Endodermal cell (in vitro differentiated cells): ENCODE results near the gene ARHGAP25. TPM values are rescaled to one million over a fixed set of nuclear protein-coding genes. Genes with fewer than 3 reads are reported as not detected.

Experiments
- DNase-seq: peaks from one replicate; pipeline ENCODE4 v3.0.0-alpha.2; 2017
- H3K27ac ChIP-seq: 2 replicates; pipeline ENCODE4 v1.5.1; 2013; ENCODE audit warnings: mild to moderate bottlenecking, low read depth, low read length, moderate library complexity
- H3K27me3 ChIP-seq: 2 replicates; pipeline ENCODE4 v1.6.1; 2013; ENCODE audit warnings: mild to moderate bottlenecking, low read length, moderate library complexity; ENCODE audit not compliant: insufficient read depth, control insufficient read depth, poor library complexity, severe bottlenecking
- H3K36me3 ChIP-seq: 2 replicates; pipeline ENCODE4 v1.7.0; 2013; ENCODE audit warnings: mild to moderate bottlenecking, low read length, moderate library complexity; ENCODE audit not compliant: control insufficient read depth, insufficient read depth
- H3K4me1 ChIP-seq: one replicate; pipeline ENCODE4 v1.7.0; 2013; ENCODE audit warnings: low read length; ENCODE audit not compliant: control insufficient read depth, insufficient read depth
- H3K4me3 ChIP-seq: 2 replicates; pipeline ENCODE4 v1.5.1; 2013; ENCODE audit warnings: mild to moderate bottlenecking, low read length, moderate library complexity
- H3K9ac ChIP-seq: 2 replicates; pipeline ENCODE4 v1.6.1; 2013; ENCODE audit warnings: mild to moderate bottlenecking, low read length, moderate library complexity; ENCODE audit not compliant: poor library complexity, severe bottlenecking; ENCODE audit errors: extremely low read depth
- H3K9me3 ChIP-seq: 2 replicates; pipeline ENCODE4 v1.6.1; 2013; ENCODE audit warnings: mild to moderate bottlenecking, low read length, moderate library complexity; ENCODE audit not compliant: control insufficient read depth
- H3K27ac Mint-ChIP-seq: 2 replicates; pipeline ENCODE4 v1.8.0; 2020; ENCODE audit warnings: mixed read lengths
- H3K27me3 Mint-ChIP-seq: 2 replicates; pipeline ENCODE4 v1.8.0; 2021; ENCODE audit warnings: mild to moderate bottlenecking, mixed read lengths; ENCODE audit not compliant: insufficient read depth
- H3K36me3 Mint-ChIP-seq: 2 replicates; pipeline ENCODE4 v1.8.0; 2020; ENCODE audit warnings: low read depth, mixed read lengths
- H3K4me1 Mint-ChIP-seq: 2 replicates; pipeline ENCODE4 v1.8.0; 2020; ENCODE audit warnings: mixed read lengths
- H3K4me3 Mint-ChIP-seq: 2 replicates; pipeline ENCODE4 v1.8.0; 2020; ENCODE audit warnings: mild to moderate bottlenecking, moderate library complexity, mixed read lengths
- H3K9me3 Mint-ChIP-seq: 2 replicates; pipeline ENCODE4 v1.8.0; 2020; ENCODE audit warnings: mild to moderate bottlenecking, mixed read lengths
- WGBS, 2 experiments: methylation state at CpG; one replicate each; pipeline versions ENCODE4 v1.1.5 to v1.1.7; 2013; ENCODE audit warnings: missing lambda C conversion rate in 2 of 2, mixed read lengths in 1 of 2; ENCODE audit not compliant: insufficient coverage in 1 of 2, insufficient read length in 1 of 2; 5-methylcytosine and 5-hydroxymethylcytosine counted together
- total RNA-seq, 2 donors: library from RNA; stranded (reverse); fragmentation: NEBNext Ultra II Directional in 1 of 2; extraction: Animal tissue kit (Norgen Biotek cat#: 25700) in 1 of 2; gene quantifications; 2 replicates in 1 of 2; 3 replicates in 1 of 2; pipeline ENCODE4 v1.2.1, GENCODE V29; 2021
- TF ChIP-seq, protein P1 (sequence below): fragments of 200-600 bp; sonication (generic); conservative IDR thresholded peaks from 2 replicates; pipeline ENCODE4 v1.5.0; 2021; ENCODE audit warnings: antibody characterized with exemption, mild to moderate bottlenecking

ARHGAP25 gene
- total RNA-seq, 2 donors from 2014 or later = 0.82 to 2.6 TPM

DNA sequence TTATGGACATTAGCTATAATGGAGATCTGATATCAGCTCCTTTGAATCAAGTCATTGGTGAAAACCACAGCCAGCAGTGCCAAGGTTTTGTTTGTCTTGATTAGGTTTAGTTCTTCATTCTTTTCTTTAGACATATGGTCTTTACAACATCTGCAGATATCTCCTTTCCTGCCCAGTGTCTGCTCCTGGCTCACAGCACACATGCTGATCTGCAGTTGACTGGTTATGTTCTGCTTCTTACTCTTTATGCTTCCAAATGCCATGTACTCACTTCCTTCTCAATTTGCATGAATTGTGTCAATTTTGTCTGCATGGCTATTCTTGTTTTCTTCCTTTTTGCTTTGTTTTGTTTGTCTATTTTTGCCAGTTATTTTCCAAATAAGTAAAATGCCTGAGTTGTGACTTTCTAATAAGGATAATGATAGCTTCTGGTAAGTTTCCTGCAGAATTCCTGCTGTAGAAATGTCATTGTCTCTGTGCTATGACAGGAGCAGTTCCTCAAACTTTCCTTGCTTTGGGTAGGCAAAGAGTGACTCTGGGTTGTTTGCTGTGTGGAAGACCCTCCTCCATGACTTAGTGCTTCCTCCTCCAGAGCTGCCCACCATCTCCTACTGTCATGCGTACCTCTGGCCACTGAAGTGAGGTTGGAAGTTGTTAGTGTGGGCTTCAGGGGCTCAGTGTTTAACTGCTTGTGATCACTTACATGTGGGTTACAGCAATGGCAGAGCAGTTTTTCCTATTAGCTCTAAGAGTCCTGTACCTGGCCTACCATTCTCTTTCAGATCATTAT lies 8.2 kb downstream of the ARHGAP25 start:
- no peak for DNase-seq
- Mint-ChIP-seq H3K27me3 (no peaks in the 10 kb centered on the region), H3K9me3 (no peaks in the 10 kb centered on the region)

DNA sequence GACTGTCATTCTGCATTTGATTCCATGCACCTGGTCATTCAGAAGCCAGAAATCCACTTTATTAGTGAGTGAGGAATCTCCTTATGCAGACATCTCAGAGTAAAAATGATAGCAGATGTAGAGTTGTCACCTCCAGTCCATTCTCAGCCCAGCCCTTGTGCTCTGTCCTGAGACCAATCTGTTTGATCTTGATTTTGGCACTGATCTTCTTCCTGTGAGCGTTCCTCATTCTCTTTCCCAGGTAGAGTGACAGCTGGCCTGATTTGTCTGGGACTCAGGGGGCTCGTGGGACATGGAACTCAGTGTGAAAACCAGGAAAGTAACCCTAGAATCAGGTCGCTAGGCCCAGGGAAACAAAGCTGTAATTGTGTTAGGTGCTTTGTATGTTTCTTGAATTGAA lies 8.9 kb downstream of the ARHGAP25 start:
- 79 to 91% methylated on average over 2 to 3 of the region's 3 CpGs for WGBS, 2 experiments
- H3K27ac Mint-ChIP-seq = no peak overlapping the region
- DNase-seq = no peak
- Histone ChIP-seq H3K4me1 (no peaks in the 10 kb centered on the region), H3K4me3 (no peak overlapping the region), H3K27ac (no peak overlapping the region), H3K27me3 (no peaks in the 10 kb centered on the region), H3K36me3 (no peaks in the 10 kb centered on the region), H3K9me3 (no peaks in the 10 kb centered on the region), H3K9ac (no peak overlapping the region)
- peaks cover 4% of the 10 kb centered on the region for H3K4me1 Mint-ChIP-seq
- no peaks in the 10 kb centered on the region for H3K9me3 Mint-ChIP-seq
- H3K27me3 Mint-ChIP-seq = no peaks in the 10 kb centered on the region
- no peak overlapping the region for H3K4me3 Mint-ChIP-seq
- H3K36me3 Mint-ChIP-seq = no peaks in the 10 kb centered on the region
- TF ChIP-seq, protein P1, sequence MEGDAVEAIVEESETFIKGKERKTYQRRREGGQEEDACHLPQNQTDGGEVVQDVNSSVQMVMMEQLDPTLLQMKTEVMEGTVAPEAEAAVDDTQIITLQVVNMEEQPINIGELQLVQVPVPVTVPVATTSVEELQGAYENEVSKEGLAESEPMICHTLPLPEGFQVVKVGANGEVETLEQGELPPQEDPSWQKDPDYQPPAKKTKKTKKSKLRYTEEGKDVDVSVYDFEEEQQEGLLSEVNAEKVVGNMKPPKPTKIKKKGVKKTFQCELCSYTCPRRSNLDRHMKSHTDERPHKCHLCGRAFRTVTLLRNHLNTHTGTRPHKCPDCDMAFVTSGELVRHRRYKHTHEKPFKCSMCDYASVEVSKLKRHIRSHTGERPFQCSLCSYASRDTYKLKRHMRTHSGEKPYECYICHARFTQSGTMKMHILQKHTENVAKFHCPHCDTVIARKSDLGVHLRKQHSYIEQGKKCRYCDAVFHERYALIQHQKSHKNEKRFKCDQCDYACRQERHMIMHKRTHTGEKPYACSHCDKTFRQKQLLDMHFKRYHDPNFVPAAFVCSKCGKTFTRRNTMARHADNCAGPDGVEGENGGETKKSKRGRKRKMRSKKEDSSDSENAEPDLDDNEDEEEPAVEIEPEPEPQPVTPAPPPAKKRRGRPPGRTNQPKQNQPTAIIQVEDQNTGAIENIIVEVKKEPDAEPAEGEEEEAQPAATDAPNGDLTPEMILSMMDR = no peak

More for the DNA sequence above, 8.2 kb downstream of the ARHGAP25 start:
- Mint-ChIP-seq H3K4me3 (no peak overlapping the region), H3K36me3 (no peaks in the 10 kb centered on the region), H3K4me1 (no peaks in the 10 kb centered on the region), H3K27ac (no peak overlapping the region)
- no peaks in the 10 kb centered on the region for H3K36me3 ChIP-seq
- H3K4me1 ChIP-seq = no peaks in the 10 kb centered on the region
- no peak overlapping the region for H3K4me3 ChIP-seq
- no peak overlapping the region for H3K27ac ChIP-seq
- no peaks in the 10 kb centered on the region for H3K9me3 ChIP-seq
- TF ChIP-seq, protein P1 = no peak
- no peak overlapping the region for H3K9ac ChIP-seq
- 83% methylated on average over 1 of the region's 1 CpG; no CpG with 5 or more reads in 1 of the 2 experiments for WGBS, 2 experiments
- H3K27me3 ChIP-seq = no peaks in the 10 kb centered on the region

DNA sequence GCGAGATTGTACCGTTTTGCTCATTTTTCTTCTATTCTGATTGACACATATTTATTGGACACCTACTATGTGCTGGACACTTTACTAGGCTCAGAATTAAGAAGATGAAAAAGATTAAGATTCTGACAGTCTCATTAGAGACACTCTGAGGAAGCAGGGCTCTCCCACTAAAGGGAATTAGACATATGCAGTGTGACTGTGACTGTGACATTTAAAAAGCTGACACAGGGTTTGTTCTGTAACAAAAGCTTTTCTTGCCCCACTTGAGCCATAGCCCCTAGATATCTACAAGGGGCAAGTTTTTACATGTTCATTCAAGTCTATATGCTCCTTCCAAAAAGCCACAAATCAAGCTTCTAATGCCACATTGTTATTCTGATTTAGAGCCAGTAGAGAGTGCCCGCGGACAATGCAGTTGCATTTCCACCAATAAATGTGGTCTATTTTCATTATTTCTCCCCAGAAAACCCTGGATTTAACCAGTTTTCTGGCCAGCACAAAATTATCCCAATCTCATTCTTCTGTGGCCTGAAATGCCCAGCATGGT lies 9.8 kb downstream of the ARHGAP25 start:
- no peaks in the 10 kb centered on the region for H3K9me3 ChIP-seq
- H3K9ac ChIP-seq = no peak overlapping the region
- no peaks in the 10 kb centered on the region for H3K27me3 ChIP-seq
- TF ChIP-seq, protein P1 = no peak
- no peak overlapping the region for H3K4me3 Mint-ChIP-seq
- H3K27me3 Mint-ChIP-seq = peaks cover 2% of the 10 kb centered on the region
- H3K36me3 Mint-ChIP-seq = no peaks in the 10 kb centered on the region
- H3K27ac ChIP-seq = no peak overlapping the region
- H3K27ac Mint-ChIP-seq = no peak overlapping the region
- peaks cover 4% of the 10 kb centered on the region for H3K4me1 Mint-ChIP-seq
- DNase-seq = no peak
- H3K4me3 ChIP-seq = no peak overlapping the region
- no peaks in the 10 kb centered on the region for H3K36me3 ChIP-seq
- 73 to 82% methylated on average over 4 of the region's 4 CpGs for WGBS, 2 experiments
- H3K4me1 ChIP-seq = no peaks in the 10 kb centered on the region
- H3K9me3 Mint-ChIP-seq = no peaks in the 10 kb centered on the region
